NCI-H2196 (cell line): ENCODE measurements around the gene JARID2.
"Not testable (repeated sequence)": the region's sequence is repeated elsewhere in the genome, so short reads cannot be mapped to it uniquely, and the experiment has no call there.

ENCODE experiments used
- DNase-seq: peaks from one replicate; lab custom pipeline; 2025; ENCODE audit not compliant: unreplicated experiment; lab: John Stamatoyannopoulos, UW

The JARID2 gene

DNA sequence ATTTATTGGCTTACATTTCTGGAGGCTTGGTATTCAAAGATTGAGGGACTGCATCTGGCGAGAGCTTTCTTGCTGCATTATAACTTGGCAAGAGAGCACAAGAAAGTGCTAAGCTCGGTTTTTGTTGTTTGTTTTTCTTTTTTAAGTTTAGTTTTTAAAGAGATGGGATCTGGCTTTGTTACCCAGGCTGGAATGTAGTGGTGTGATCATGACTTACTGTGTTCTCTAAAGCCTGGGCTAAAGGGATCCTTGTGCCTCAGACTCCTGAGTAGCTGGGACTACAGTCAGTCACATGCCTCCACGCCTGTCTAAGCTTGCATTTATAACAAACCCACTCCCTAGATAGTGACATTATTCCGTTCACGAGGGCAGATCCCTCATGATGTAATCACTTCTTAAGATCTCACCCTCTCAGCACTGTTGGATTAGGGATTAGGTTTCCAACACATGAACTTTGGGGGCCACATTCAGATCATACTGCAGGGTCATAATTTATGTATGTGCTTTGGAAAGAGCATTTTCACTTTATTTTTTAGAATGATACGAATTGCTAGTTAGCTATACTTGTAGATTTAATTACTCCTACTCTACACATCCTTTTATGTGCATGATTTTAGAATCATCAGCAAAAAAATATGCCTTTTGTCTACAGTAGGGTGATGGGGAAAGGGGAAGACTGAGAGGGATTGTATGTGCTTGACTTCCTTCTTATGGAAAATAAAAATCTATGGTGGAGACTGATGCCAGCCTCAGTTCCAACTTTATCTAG, 167.8 kb downstream of the JARID2 start:
- DNase-seq: no peak

DNA sequence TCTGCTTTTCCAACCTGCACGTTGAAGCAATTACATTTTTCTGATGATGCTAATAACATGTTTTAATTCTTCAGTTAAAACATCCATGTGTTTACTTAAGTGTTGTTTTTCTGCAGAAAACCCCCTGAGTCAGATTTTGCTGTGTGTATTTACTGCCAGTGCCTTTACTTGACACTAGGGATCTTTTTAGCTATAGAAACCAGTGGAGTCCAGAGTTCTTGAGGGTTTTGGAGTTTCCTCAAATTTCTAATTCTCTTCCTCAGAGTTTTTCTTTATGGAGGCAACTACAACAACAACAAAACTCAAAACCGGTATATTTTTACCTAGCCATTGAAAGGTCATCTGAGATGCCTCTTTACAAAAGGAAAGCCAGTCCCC, 168.4 kb downstream of the JARID2 start:
- no peak for DNase-seq

DNA sequence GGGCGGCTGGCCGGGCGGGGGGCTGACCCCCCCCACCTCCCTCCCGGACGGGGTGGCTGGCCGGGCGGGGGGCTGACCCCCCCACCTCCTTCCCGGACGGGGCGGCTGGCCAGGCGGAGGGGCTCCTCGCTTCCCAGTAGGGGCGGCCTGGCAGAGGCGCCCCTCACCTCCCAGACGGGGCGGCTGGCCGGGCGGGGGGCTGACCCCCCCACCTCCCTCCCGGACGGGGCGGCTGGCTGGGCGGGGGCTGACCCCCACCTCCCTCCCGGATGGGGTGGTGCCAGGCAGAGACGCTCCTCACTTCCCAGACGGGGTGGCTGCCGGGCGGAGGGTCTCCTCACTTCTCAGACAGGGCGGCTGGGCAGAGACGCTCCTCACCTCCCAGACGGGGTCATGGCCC, 169.8 kb downstream of the JARID2 start:
- DNase-seq: not testable (repeated sequence)

DNA sequence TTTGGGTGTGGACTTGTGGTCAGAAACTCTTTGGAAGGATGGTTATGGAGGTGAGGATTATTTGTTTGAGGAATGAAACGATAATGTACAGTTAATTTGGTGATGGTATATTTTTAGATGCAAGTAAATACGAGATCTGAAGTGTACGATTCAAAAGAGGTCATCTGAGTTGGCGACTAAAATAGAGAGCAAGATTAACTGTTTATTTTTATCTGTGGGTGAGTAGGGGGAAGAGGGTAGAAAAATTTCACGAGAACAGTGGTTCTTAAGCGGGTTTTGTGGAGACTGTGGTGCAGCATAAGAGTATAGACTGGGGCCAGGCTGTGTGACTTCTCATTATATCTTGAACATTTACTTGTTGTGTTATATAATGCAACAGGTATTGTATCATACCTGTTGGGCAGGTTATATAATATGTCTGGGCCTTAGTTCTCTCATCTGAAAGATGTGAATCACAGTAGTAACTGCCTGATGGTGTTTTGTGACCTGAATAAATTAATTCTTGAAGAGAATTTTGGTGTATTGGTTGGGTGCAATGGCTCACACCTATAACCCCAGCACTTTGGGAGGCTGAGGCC, 171.2 kb downstream of the JARID2 start:
- no peak for DNase-seq

DNA sequence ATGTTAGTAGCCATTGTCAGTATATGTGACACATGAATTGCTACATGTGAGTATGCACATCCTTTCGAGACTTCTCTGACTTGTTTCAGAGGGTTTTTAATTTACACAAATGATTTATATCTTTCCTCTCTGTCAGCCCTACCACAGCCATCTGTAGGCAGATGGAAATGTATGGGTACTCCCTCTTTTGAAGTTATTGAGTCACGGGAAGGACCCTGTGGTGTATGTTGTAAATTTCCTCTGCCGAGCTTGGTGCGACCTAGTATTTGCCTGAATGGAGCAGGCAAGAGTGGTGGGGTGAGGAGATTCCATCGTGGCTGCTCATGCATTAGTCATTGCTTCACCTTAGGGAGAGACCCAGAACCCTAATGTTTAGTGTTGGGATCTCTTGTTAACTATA, 171.9 kb downstream of the JARID2 start:
- DNase-seq: no peak

DNA sequence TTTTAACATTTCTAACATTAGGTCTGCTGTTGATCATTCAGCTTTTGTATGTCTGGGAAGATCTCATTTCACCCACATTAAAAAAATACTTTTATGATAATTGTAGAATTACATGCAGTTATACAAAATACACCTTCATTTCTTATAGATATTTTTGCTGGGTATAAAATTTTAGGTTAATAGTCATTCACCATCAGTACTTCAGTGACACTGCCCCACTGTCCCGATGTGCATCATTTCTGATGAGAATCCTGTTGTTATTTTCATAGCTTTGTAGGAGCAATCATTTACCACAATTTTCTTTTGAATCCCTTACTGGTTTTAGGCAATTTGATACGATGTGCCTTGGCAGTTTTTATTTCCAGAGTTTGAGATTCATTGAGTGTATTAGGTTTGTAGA, 173.6 kb downstream of the JARID2 start:
- DNase-seq: no peak

DNA sequence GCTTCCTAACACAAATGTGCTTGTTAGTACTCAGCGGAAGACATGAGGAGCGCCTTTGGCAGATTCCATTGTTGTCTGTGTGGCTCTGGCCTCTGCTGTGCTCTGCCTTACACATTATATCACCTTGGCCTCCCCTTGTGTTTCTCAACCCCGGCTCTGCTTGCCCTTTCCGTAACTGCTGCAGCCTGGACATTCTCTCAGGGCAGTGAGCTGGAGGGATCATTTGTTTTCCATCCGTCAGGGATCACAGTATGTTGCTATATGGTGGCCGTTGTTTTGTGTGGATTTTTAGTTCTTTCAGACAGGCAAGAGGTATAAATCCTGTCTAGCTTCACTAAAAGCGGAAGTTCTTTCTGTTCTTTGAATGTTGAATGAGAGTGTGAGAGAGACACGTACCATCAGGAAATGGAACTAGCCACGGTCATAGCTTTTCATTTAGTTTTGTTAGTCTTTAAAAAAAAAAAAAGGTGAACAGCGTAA, 175.1 kb downstream of the JARID2 start:
- no peak for DNase-seq

DNA sequence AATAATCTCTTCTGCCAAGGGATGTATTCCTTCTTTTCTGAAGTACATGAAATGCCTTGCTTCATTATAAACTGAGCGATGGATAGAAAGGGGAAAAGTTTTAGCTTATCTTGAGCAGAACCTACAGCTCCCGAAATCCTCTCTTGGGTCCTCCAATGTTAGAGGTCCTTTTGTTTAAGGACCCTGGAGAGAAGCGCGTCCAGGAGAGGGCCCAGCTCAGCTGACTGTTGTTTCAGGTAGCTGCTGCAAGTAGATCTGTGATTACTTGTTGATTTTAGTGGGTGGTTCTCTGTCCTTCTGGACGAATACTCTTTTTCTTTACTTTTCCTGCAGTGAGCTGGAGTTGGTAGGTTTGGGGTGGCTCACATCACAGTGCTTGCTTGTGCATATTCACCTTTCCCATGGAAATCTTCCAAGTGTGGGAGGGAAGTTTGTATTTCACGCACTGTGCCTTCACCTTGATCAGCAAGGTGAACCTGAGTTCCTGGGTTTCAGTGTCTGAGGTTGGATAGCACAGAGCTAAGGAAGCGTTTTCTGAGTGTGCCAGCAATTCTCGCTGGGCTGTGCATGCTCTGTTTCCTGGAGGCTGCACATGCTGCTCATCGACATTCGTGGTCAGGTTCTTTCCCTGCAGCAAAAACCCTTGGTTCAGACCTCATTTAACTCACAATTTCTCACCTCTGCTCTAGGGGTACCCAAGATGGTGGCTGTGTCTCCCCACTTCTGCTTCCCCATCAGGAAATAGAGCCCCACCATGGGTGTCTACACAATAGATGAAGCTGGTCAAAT, 176.3 kb downstream of the JARID2 start:
- DNase-seq: no peak

DNA sequence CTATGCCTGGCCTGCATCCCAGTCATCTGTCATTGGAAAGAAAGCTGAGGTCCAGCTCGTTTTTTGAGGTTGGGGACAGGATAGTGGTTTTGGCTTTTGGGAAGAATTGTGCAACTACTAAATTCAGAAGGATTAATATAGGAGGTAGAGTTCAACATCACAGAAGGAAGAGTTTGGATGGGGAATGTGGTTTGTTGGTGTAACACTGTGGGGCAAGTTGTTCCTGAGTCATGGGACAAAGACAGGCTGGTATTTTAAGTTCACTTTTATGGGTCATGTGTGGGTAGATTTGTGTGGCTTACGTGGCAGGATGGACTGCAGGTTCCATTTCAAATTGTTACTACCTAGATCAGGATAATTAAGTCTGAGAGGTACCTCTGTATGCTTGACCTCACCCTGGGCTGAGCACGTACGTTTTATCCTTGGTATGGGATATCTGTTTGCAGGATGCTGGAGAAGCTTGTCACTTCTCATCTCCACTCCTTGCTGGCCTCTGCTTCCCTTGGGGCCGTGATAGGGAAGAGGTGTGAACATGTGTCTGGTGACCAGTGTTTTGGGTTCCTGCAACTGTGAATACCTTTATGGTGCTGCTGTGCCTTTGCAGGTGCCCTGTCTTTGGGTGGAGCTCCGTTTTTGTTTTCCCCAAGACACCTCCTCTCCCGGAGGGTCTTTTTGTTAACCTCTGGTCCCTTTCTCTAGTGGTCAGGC, 177.6 kb downstream of the JARID2 start:
- DNase-seq: no peak

DNA sequence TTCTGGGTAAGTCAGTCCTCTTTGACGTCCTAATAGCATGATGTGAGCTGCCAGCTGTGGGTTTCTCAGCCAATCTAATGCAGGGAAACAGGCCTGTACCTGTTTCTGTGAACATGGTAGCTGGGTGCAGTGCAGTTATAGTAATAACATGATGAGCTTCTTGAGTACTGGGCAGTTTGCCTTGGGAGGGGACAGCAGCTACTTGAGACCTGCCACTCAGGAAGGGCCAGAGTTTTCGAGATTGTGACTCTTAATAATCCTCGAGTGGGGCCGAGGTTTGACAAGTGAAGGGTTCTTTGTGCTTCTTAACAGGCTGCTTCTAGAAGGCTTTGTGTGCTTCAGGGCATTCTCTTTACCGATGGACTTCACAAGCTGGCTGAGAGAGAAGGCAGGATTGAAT, 180.1 kb downstream of the JARID2 start:
- DNase-seq: no peak

DNA sequence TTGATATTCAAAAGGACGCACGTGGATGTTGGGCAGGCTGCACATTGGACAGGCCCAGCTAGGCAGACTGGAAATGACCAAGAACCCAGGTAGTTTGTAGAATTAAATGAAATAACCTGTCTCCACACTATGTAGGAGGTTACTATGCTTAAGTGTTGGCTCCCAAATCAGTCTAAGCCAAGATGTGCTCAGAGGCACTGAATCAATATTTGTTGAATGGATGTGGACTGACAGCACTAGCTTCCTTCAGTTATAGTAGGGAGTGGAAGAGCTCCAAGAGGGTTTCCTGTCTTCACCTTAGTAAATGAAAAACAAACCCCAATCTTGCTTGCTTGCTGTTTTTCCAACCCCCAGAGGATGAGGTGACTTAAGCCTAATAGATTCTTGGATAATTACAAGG, 180.5 kb downstream of the JARID2 start:
- no peak for DNase-seq

DNA sequence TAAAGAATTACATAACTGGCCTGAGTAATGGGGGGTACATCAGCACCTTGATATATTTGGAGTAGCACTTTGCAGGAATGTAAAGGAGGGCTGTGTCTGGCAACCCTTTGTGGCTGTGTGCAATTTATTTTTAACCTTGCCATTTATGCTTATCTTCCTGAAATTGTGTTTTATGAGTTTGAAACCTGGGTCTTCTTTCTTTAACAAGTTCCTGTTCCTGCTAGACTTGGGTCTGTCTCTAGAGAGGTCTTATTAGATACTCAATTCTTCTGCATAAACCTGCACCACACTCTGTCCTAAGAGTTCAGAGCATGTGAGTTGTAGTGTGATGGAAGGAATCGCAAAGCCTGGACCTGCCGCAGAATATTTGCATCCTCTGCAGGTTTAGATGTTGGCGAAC, 181.0 kb downstream of the JARID2 start:
- no peak for DNase-seq

DNA sequence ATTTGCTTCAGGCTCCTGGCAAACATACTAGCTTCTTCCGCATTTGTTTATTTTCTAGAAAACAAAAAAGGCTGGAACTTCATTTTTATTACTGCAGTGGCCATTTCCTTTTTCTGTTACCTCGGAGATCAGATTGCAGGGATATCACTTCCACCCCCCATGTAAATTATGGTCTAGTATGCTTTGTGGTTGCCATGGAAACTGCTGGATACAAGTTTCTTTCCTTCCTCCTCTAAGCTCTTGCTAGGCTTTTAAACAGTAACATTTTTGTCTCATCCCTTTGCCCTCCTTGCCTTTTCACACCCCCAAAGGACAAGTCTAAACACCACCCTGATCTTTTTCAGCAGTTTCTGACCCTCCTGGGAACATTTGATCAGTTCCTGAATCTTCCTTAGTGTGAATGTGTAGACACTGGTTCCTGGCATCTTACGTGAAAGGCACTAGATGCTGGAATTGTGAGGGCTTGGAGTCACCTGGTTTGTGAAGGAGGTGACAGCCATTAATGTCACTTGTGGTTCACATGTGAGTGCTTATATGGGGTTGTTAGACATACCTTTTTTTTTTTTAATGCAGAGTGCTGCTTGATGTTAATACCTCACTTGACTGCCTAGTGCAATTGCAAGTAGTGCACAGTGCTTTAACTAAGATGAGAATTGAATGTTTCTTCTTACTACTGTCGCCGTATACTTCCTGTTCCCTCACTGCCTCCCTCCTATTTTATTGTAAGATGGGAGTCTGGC, 181.6 kb downstream of the JARID2 start:
- peak; percentile 50 for DNase-seq

DNA sequence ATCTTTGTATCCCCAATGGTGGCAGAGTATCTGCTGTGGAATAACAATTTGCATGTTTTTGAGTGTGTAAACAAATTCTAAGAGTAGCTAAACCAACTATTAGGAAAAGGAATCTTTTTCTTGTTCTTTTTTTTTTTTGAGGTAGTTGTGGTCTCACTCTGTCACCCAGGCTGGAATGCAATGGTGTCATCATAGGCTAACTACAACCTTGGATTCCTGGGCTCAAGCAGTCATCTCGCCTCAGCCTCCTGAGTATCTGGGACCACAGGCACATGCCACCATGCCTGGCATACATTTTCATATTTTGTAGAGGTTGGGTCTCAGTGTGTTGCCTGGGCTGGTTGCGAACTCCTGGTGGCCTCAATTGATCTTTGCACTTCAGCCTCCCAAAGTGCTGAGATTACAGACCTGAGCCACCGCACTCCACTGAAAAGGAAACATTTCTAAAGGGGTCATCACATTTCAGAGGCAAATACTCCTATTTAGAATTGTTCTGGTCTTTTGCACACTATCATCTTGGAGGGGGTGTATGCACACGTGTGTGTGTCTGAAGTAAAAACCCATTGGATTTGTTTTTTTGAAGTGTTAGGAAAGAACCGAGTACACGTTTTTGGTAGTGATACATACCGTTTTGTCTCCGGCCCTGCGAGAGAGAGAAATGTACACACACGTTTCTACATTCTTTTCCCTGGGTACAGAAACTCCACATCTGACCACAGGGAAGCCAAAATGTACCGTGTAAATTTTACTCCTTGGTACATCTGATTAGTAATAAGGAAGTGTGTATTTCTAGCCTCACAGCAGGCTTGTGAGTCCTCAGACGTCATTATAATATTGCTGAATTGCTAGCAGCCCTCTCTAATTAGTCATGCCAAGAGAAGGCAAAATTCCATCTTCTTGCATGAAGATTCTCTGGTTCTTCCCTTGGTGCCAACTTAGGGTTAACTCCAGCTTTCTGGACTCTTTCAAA, 183.6 kb downstream of the JARID2 start:
- no peak for DNase-seq

DNA sequence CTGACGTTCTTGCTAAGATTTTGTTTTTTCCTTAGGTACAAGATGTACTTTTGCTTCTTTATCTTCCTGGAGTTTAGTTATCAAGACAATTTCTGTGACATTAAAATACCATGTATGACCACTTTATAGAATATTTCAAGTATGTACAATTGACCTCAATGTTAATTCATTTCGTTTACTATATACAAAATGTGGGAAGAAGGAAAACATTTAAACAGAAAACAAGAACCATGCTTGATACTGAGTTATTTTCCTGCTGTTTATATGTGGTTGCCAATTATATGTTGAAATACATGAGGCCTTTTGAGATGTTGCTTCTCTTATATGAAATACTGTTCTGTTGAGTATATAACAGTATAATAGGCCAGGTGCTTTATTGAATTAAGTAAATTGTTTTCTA, 184.3 kb downstream of the JARID2 start:
- DNase-seq: no peak

DNA sequence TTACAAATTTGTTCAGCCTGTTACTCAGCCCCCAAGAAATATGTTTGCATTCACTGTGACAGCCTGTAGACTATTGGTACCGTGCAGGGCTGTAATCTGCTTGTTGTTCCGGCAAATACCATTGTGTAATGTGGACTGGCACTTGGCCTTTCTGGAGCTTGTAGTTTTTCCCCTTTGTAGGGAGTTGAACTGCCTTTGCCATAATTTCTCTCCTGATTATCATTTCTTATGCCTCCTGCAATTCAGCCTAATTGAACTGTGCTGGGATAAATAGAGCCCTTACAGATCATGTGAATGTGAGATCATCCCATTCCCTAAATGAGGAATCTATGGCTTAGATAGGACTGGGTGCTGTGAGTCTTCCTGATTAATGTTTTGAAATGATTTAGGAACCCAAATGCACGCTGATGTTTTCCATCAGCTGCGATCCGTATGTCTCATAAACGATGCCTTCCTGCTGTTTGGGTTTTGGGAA, 185.1 kb downstream of the JARID2 start:
- DNase-seq: no peak

DNA sequence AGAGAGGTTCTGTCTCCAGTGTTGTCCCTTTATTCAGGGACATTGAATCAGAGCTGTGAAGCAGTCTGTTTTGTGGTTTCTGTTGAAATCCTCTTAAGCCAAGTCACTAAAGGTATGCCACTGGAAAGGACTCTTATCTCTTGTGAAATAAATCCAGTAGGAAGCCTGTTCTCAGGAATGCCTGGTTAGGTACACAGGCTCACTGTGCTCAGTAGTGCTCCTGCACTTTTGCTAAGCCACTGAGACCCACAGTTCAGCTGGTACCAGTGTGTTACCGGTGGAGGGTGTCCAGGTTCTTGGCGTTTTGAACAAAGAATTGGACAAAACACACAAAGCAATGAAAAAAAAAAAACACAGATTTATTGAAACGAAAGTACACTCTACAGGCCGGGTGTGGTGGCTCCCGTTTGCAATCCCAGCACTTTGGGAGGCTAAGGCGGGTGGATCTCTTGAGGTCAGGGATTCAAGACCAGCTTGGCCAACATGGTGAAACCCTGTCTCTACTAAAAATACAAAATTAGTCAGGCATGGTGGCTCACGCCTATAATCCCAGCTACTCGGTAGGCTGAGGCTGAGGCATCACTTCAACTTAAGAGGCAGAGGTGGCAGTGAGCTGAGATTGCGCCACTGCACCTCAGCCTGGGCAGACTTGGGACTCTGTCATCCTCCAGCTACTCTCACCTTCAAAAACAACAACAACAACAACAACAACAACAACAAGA, 186.1 kb downstream of the JARID2 start:
- DNase-seq: no peak

DNA sequence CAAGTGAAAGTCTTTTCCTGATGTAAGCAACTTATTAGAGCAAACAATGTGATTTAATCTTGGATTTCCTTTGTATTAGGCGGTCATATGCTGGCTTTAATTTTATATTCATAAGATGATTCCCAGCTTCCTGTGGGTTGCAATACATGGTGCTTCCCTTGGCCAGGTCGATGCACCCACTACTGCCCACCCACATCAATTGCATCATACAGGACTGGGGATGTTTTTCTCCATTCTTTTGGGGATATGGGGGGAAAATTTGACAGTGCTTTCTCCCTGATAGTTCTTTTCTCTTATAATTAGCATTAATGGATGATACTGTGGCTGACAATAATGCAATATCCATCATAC, 187.6 kb downstream of the JARID2 start:
- DNase-seq: no peak

DNA sequence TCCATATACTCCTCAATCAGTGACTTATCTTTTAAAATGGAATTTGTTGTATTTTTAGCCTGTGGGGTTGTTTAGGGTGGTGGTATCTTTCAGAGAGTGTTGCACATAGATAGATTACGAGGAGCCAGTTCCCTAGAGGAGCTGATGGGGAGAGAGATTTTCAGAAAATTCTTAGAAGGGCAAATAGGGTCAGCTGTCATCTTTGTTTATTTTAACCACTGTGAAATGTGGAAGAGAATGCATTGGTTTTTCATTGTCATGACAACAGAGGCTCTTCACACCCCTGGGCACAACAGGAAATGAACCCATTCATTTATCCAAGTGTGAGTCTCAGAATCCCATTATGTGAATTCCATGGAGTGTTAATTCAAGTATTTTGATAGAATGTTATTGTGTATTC, 188.4 kb downstream of the JARID2 start:
- DNase-seq: no peak
